ENCODE data around the gene PIK3CD. TPM values are rescaled to one million over a fixed set of nuclear protein-coding genes. Genes with fewer than 3 reads are reported as not detected.
"Not testable (repeated sequence)": the region's sequence is repeated elsewhere in the genome, so short reads cannot be mapped to it uniquely, and the experiment has no call there.

PIK3CD gene
- total RNA-seq, 1 donor from 2014 or later: 13.0 TPM

DNA sequence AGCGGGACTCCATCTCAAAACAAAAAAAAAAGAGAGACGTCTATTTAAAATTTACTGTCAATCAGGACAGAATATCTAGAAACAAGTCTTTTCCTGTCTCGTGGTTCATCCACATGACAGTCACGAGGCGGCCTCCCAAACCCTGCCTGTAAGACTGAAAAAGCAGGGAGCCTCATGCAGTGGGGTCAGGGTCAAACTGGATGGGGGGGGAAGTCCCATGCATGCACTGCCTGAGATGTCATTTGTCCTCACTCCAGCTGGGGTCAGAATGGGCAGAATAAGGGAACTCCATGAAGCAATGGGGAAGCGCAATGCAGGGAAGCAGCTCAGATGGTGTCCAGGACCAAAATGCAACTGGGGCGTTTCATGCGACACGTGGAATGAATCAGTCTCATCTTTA lies 85.5 kb downstream of the PIK3CD start:
- DNase-seq (ENCODE audit: extremely low spot score in 2 of 2): no peak
- Histone ChIP-seq H3K9me3 (no peaks in the 10 kb centered on the region), H3K36me3 (peaks cover 0 to 86% of the 10 kb centered on the region in 2 donors), H3K27me3 (no peaks in the 10 kb centered on the region), H3K27ac (no peak overlapping the region), H3K4me1 (no peaks in the 10 kb centered on the region), H3K4me3 (no peak overlapping the region)
- no peak for TF ChIP-seq POLR2A (IDR thresholded peaks at IDR 0.05)
- TF ChIP-seq, protein P1, sequence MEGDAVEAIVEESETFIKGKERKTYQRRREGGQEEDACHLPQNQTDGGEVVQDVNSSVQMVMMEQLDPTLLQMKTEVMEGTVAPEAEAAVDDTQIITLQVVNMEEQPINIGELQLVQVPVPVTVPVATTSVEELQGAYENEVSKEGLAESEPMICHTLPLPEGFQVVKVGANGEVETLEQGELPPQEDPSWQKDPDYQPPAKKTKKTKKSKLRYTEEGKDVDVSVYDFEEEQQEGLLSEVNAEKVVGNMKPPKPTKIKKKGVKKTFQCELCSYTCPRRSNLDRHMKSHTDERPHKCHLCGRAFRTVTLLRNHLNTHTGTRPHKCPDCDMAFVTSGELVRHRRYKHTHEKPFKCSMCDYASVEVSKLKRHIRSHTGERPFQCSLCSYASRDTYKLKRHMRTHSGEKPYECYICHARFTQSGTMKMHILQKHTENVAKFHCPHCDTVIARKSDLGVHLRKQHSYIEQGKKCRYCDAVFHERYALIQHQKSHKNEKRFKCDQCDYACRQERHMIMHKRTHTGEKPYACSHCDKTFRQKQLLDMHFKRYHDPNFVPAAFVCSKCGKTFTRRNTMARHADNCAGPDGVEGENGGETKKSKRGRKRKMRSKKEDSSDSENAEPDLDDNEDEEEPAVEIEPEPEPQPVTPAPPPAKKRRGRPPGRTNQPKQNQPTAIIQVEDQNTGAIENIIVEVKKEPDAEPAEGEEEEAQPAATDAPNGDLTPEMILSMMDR (IDR thresholded peaks at IDR 0.05): no peak
- no peak for TF ChIP-seq POLR2AphosphoS5 (IDR thresholded peaks at IDR 0.05; ENCODE audit: insufficient read depth in 1 of 2, low read depth in 1 of 2)
- intact Hi-C loops (cut with DNase I): no loop called here

DNA sequence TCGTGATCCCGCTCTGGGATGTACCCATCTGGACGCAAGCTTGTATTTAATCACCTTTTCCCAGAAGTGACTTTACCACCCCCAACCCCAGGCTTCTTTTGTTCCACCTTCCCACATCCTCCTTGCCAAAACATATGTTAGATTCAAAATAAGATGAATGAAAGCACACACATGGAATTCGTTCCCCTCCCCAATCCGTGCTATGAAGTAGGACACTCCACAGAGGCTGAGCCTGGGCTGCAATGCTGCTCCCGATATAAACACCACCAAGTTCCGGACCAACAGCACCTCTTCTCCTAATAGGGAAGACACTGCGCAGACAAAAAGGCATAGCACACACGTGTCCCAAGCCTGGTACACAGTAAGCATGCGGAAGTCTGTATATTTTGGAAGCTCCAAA lies 86.1 kb downstream of the PIK3CD start:
- no peak for DNase-seq (ENCODE audit: extremely low spot score in 2 of 2)
- Histone ChIP-seq H3K27me3 (no peaks in the 10 kb centered on the region), H3K9me3 (no peaks in the 10 kb centered on the region), H3K4me3 (no peak overlapping the region), H3K4me1 (no peaks in the 10 kb centered on the region), H3K27ac (no peak overlapping the region), H3K36me3 (peaks cover 0 to 85% of the 10 kb centered on the region in 2 donors)
- intact Hi-C loops (cut with DNase I): no loop called here
- TF ChIP-seq POLR2A (IDR thresholded peaks at IDR 0.05) (no peak), POLR2AphosphoS5 (IDR thresholded peaks at IDR 0.05; ENCODE audit: insufficient read depth in 1 of 2, low read depth in 1 of 2) (no peak)

DNA sequence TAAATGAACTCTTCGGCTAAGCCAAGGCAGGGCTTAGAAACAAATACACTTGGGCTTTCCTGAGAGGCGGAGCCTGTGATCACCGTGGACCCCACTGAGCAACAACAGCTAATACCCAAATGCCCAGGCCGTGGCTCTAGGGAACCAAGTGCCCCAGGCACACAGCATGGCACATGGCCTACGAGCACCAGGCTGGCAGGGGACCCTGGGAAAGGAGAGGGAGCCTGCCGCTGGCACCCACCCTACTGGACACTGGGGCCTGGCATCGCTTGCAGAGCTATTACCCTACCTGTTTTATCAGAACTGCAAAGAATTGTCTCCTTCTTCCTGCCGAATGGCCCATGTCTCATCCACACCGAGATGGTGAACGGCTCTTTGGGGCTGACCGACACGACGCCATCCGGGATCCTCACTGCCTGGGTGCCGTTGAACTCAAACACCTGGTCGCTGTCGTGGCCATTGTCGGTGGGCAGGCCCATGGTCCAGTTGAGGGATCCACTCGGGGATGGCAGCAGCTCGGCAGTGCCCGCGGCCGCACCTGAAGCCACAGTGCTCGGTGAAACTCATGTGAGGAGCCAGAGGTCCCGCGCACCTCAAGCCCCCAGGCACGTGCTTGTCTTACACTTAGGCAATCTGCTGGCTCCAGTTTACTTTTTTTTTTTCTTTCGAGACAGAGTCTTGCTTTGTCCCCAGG lies 92.7 kb downstream of the PIK3CD start:
- no peak overlapping the region for H3K4me3 ChIP-seq
- TF ChIP-seq POLR2A (IDR thresholded peaks at IDR 0.05) (no peak), POLR2AphosphoS5 (IDR thresholded peaks at IDR 0.05; ENCODE audit: insufficient read depth in 1 of 2, low read depth in 1 of 2) (no peak)
- H3K36me3 ChIP-seq: peaks cover 7 to 72% of the 10 kb centered on the region in 2 donors
- no peaks in the 10 kb centered on the region for H3K4me1 ChIP-seq
- H3K27ac ChIP-seq: no peak overlapping the region
- no peak for DNase-seq (ENCODE audit: extremely low spot score in 2 of 2)
- no peaks in the 10 kb centered on the region for H3K27me3 ChIP-seq
- H3K9me3 ChIP-seq: no peaks in the 10 kb centered on the region
- intact Hi-C loops (cut with DNase I): no loop called here

DNA sequence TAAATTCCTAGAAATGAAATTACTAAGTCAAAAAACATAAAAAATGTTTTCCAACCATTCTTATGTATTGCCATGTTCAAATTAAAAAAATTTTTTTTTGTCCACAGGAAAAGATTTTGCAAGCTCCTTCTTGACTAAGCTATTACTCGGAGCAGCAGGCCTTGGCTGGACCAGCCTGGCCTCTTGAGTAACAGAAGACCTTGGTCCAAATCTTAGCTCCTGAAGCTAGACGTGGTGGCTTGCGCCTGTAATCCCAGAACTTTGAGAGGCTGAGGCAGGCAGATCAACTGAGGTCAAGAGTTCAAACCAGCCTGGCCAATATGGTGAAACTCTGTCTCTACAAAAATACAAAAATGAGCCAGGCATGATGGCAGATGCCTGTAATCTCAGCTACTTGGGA lies 94.7 kb downstream of the PIK3CD start:
- TF ChIP-seq POLR2A (IDR thresholded peaks at IDR 0.05) (no peak), POLR2AphosphoS5 (IDR thresholded peaks at IDR 0.05; ENCODE audit: insufficient read depth in 1 of 2, low read depth in 1 of 2) (no peak)
- TF ChIP-seq, protein P1 (IDR thresholded peaks at IDR 0.05): no peak
- Histone ChIP-seq H3K9me3 (no peaks in the 10 kb centered on the region), H3K27ac (no peak overlapping the region), H3K36me3 (peaks cover 7 to 73% of the 10 kb centered on the region in 2 donors), H3K4me3 (no peak overlapping the region), H3K27me3 (no peaks in the 10 kb centered on the region), H3K4me1 (no peaks in the 10 kb centered on the region)
- intact Hi-C loops (cut with DNase I): no loop called here
- no peak for DNase-seq (ENCODE audit: extremely low spot score in 2 of 2)

DNA sequence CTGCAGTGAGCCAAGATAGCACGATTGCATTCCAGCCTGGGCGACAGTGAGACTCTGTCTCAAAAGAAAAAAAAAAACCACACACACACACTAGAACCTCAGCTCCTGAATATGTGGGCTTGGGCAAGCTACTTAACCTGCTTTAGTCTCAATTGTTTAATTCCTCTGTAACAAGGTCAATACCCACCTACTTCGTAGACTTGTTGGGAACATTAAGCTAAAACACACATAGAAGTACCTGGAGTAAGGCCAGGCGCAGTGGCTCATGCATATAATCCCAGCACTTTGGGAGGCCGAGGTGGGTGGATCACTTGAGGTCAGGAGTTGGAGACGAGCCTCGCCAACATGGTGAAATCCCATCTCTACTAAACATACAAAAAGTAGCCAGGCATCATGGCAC lies 95.1 kb downstream of the PIK3CD start:
- peaks cover 7 to 73% of the 10 kb centered on the region in 2 donors for H3K36me3 ChIP-seq

DNA sequence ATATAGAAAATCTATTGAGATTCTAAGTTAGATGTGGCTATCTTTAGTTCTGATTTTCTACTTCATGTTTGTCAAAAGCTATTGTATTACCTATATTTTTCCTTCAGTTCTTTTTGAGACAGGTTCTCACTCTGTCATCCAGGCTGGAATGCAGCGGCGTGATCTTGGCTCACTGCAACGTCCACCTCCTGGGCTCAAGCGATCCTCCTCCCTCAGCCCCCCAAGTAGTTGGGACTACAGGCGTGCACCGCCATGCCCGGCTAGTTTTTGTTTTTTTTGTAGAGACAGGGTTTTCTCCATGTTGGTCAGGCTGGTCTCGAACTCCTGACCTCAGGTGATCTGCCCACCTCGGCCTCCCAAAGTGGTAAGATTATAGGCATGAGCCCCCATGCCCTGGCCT lies 96.9 kb downstream of the PIK3CD start:
- H3K9me3 ChIP-seq; H3K4me3 ChIP-seq; intact Hi-C loops (cut with DNase I); H3K27me3 ChIP-seq; H3K4me1 ChIP-seq; H3K27ac ChIP-seq; DNase-seq (ENCODE audit: extremely low spot score in 2 of 2): not testable (repeated sequence)
- H3K36me3 ChIP-seq: peaks cover 6 to 57% of the 10 kb centered on the region in 2 donors

More for the DNA sequence above, 95.1 kb downstream of the PIK3CD start:
- no peaks in the 10 kb centered on the region for H3K4me1 ChIP-seq
- TF ChIP-seq POLR2A (IDR thresholded peaks at IDR 0.05) (no peak), POLR2AphosphoS5 (IDR thresholded peaks at IDR 0.05; ENCODE audit: insufficient read depth in 1 of 2, low read depth in 1 of 2) (no peak)
- TF ChIP-seq, protein P1 (IDR thresholded peaks at IDR 0.05): no peak
- intact Hi-C loops (cut with DNase I): no loop called here
- H3K9me3 ChIP-seq: no peaks in the 10 kb centered on the region
- no peak overlapping the region for H3K27ac ChIP-seq
- no peak for DNase-seq (ENCODE audit: extremely low spot score in 2 of 2)
- no peaks in the 10 kb centered on the region for H3K27me3 ChIP-seq
- no peak overlapping the region for H3K4me3 ChIP-seq

Data from vagina (tissue), 2 donors.